Measurements from ENCODE around the gene DHCR7. TPM values are rescaled to one million over a fixed set of nuclear protein-coding genes. Genes with fewer than 3 reads are reported as not detected.

Gene DHCR7
- total RNA-seq, 1 donor from 2014 or later, result 58.3 TPM

DNA sequence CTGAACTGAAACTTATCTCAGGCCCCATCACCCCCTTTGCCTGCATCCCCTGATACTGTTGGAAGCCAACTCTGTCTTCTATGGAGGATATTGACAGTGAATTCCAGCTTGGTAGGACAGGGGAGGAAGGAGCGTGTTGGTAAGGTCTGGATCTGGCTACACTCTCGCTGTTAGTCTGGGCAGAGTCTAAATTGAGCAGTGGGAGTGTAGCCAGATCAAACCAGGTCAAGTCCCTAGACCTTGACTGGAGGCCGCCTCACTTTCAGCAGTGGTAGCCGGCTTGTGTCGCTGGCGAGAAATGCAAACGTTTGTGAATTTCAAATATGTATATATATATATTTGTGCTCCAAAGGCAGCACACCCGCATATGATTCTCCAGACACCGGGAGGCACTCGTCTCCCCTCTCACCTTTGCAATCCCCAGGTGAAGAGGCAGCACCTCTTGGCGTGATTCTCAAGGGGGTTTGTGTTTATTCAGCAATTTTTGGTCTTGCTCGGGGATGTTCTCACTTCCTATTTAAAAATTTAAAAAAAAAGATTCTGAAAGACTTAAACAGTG, 26.7 kb downstream of the DHCR7 start:
- no peak for DNase-seq (ENCODE audit: extremely low read depth, low read depth, low spot score)

GRCh38 chr11:71420455-71421241, 27.5 kb downstream of the DHCR7 start:
- peak; percentile 27 for DNase-seq (ENCODE audit: extremely low read depth, low read depth, low spot score)

- no peak for DNase-seq (ENCODE audit: extremely low read depth, low read depth, low spot score)
Observed at GRCh38 chr11:71418643-71419042, 29.6 kb downstream of the DHCR7 start.

GRCh38 chr11:71414645-71415044, 33.5 kb downstream of the DHCR7 start:
- DNase-seq (ENCODE audit: extremely low read depth, low read depth, low spot score), result no peak

DNA sequence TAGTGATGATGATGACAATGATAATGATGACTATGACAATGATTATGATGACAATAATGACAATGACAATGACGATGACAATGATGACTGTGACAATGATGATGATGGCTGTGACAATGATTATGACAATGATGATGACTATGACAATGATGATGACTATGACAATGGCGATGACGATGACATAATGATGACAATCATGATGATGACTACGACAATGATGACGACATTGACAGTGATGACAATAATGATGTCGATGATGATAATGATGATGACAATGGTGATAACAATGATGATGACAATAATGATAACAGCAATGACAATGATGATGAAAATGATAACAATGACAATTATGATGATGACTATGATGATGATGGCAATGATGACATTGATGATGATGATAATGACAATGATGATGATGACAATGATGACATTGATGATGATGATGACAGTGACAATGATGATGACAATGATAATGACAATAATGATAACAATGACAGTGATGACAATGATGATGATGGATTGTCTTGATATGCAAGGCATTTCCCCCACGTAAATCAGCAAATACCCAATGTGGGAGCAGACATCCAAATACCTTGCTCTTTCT, 37.7 kb downstream of the DHCR7 start:
- no peak for DNase-seq (ENCODE audit: extremely low read depth, low read depth, low spot score)

DNA sequence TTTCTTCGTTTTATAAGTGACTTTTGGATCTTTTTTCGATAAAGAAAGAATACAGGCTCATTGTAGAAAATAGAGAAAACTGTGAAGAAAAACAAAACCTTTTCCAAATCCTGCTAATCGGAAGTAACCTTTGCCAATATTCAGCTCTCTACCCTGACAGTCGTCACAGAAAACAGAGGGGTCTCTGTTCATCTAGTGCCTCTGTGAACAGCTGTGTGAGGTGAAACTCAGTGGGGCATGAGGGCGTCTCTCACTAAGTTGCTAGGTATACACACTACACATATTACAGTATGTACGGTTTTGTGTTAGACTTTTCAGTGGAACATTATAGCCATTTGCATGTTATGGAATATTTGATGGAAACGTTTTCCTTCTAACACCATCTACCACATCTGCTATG, 39.4 kb downstream of the DHCR7 start:
- no peak for DNase-seq (ENCODE audit: extremely low read depth, low read depth, low spot score)

GRCh38 chr11:71407356-71407755, 40.8 kb downstream of the DHCR7 start:
- DNase-seq (ENCODE audit: extremely low read depth, low read depth, low spot score), result no peak

DNA sequence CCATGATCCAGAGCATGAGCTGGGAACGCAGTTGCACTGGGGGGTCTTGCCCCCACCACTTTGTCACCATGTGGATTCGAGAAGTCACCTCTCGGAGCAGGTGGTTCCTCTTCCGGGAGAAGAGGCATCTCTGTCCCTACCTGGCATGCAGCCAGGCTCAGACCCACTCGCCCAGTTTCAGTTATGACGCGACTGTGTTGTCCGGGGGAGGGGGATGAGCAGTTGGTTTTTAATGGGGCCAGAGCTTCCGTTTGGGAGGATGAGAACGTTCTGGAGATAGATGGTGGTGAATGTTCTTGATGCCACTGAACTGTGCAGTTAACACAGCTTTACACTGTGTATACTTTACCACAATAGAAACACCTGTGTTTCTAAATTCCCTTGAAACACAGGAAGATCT, 41.5 kb downstream of the DHCR7 start:
- no peak for DNase-seq (ENCODE audit: extremely low read depth, low read depth, low spot score)

DNA sequence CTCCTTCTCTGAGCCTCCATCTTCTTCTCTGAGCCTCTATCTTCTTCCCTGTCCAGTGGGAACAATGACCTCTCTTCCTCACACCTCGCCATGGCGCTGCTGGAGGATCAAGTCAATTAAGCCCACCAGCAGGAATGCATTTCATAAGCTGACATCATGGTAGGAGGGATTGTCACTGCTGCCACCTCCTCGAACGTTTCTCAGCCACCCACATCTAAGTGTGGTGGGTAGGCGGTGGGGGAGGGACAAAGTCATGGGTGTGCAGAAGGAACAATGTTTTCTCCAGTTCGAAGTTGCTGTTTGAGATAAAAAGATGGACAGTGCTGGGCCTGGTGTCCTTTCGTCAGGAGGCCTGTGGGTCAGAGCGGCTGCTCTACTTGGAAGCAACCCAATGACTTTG, 44.0 kb downstream of the DHCR7 start:
- no peak for DNase-seq (ENCODE audit: extremely low read depth, low read depth, low spot score)

DNA sequence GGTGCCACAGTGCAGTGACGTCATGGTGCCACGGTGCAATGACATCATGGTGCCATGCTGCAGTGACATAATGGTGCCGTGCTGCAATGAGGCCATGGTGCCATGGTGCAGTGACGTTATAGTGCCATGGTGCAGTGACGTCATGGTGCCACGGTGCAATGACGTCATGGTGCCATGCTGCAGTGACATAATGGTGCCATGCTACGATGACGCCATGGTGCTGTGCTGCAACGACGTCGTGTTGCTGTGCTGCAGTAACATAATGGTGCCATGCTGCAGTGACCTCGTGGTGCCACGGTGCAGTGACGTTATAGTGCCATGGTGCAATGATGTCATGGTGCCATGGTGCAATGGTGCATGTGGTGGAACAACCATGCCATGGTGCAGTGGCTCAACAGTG, 45.3 kb downstream of the DHCR7 start:
- no peak for DNase-seq (ENCODE audit: extremely low read depth, low read depth, low spot score)

- no peak for DNase-seq (ENCODE audit: extremely low read depth, low read depth, low spot score)
Observed at GRCh38 chr11:71400216-71400615, 48.0 kb downstream of the DHCR7 start.

DNA sequence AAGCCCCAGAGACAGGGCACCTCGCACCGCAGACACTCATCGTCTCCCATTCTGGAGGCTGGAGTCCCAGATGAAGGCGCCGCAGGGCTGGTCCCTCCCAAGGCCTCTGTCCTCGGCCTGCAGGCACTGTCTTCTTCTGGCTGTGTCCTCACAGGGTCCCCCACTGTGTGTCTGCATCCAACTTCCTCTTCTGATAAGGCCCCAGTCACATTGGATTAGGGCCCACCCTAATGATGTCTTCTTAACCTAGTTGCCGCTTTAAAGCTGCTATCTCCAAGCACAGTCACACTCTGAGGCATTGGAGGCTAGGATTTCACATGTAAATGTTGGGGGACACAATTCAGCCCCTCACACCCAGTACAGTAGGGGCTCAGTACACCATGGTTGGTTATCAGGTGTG, 48.9 kb downstream of the DHCR7 start:
- DNase-seq (ENCODE audit: extremely low read depth, low read depth, low spot score), result no peak

DNA sequence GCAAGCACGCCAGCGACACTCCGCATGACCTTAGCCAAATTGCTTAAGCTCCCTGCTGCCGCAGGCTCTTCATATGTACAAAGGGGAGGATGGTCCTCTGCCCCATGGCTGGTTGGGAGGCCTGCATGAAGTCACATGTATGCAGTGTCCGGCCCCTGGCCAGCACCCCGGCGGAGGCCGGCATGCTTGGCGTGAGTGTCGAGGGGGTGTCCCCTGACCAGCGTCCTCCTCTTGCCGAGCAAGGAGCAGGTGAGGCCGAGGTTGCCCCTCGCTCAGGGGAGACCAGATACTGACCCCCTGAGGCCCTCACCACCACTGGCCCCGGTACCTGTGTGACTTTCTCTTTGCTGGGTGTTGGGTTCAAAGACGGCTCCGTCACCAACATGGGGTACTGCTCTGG, 50.2 kb downstream of the DHCR7 start:
- no peak for DNase-seq (ENCODE audit: extremely low read depth, low read depth, low spot score)

GRCh38 chr11:71397331-71397860, 50.8 kb downstream of the DHCR7 start:
- no peak for DNase-seq (ENCODE audit: extremely low read depth, low read depth, low spot score)

DNA sequence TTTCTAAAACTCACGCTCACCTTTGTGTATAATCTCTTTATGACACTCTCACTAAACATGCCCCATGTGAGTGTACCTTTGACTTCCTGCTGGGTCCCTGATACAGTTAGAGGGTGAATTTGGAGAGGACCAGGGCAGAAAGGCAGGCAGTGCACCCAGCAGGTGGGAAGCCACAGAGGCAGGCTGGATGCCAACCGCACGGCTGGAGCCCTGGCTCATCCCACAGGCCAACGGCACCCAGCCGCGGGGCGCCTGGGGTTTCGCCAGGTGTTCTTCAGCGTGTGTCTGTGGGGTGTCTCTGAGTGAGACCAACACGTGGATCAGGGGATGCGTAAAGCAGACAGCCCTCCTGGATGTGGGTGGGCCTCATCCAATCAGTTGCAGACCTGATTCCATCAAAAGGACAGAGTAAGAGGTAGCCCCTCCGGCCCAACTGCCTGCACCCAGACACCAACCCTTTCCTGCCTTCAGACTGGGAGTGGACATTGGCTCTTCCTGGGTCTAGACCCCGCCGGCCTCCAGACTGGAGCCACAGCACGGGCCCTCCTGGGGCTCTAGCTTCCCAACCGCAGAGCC, 51.6 kb downstream of the DHCR7 start:
- DNase-seq (ENCODE audit: extremely low read depth, low read depth, low spot score), result no peak

GRCh38 chr11:71395774-71396173, 52.4 kb downstream of the DHCR7 start:
- no peak for DNase-seq (ENCODE audit: extremely low read depth, low read depth, low spot score)

DNA sequence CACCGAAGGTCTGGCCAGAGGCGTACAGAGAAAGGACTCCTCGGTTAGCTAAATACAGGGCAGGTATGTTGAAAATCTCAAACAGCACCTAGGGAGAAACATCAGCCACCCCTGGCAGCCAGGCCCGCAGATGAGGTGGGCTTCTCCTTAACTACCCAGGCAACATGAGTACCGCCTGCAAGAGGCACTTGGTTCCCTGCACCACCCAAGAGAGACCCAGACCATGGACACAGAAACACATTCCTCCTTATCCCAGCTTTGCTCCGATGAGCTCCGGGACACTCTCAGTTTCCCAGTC, 53.0 kb downstream of the DHCR7 start:
- no peak for DNase-seq (ENCODE audit: extremely low read depth, low read depth, low spot score)

- DNase-seq (ENCODE audit: extremely low read depth, low read depth, low spot score), result no peak
Observed at GRCh38 chr11:71393283-71393682, 54.9 kb downstream of the DHCR7 start.

- no peak for DNase-seq (ENCODE audit: extremely low read depth, low read depth, low spot score)
Observed at GRCh38 chr11:71391796-71392195, 56.4 kb downstream of the DHCR7 start.

DNA sequence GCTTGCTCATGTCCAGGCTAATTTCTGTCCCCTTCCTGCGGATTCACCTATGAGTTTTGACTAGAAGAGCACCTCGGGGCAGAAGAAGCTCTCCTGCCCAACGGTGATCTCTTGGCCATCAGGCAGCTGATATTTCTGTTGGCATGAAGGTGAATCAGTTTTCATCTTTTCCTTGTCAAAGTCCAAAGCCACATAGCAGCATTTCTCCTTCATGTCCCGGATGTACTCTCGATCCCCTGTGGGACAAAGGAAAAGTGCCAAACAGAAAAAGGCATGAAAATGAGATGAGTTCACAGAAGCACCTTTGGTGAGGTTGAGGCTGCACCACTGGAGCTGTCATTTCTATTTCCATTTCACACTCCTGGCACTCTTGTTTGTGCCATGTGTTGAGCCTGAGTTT, 56.8 kb downstream of the DHCR7 start:
- DNase-seq (ENCODE audit: extremely low read depth, low read depth, low spot score), result no peak

DNA sequence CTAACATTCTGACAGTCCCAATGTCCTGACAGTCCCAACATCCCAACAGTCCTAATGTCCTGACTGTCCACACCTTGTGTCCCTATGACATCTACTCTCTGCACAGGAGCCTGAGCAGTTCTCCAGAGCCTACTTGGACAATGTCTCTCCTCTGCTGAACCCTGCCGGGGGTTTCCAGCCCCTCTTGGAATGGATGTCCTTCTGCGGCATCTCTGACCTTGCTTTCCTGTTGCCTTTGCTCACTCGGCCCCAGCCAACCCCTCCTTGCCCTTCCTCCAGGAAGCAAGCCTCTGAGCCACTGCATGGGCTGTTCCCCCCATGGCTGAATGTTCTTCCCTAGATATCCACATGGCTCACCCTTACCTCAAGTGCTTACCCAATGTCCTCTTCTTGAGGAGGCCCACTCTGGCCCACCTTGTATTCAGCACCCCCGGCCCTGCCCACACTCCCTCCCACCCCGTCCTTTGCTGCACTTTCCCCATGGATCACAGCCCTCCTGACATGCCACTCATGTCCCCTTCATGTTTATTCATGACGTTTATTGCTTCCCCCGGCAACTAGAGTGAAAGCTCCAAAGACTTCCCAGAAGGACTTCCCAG, 59.5 kb downstream of the DHCR7 start:
- no peak for DNase-seq (ENCODE audit: extremely low read depth, low read depth, low spot score)
